Activated CD4-positive, alpha-beta T cell treated with anti-CD3 and anti-CD28 coated beads, Interleukin-2, amount 50 U/mL, for 4 hours (primary cell): ENCODE results near the gene BRCA1.
"Not testable (repeated sequence)": the region's sequence is repeated elsewhere in the genome, so short reads cannot be mapped to it uniquely, and the experiment has no call there.

Experiments
- DNase-seq, 2 experiments: peaks; one replicate each; pipeline ENCODE4 v3.0.0-alpha.2; 2020

Gene BRCA1

DNA sequence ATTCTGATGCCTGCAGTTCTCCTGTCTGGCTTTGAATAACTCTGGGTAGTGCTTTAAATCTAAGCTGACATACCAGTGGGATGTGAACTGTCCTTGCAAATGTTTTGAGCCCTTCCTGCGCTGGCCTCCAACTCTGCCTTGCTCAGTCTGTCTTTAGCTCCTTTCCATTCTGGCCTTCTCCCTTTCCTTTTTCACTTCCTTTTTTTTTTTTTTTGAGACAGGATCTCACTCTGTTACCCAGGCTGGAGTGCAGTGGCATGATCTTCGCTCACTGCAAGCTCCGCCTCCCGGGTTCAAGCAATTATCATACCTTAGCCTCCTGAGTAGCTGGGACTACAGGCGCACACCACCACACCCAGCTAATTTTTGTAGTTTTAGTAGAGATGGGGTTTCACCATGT lies 8.3 kb upstream of the BRCA1 start:
- DNase-seq, result not testable (repeated sequence)

DNA sequence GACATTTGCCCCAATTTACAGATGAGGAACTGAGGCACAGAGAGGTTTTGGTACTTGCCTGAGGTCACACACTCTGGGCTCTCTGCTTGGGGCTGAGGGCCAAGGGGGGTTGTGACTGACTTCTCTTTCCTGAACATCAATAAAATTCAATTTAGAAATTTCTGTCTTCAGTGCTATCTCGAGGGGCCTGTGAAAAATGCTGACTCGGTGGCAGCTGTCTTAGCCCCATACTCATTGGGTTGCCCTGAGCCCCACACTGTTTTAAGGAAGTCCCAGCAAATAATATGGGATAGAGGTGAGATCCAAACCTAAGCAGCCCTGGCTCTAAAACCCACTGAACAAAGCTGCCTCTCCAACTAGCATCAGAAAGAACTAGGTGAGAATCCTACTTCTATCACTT lies 7.0 kb upstream of the BRCA1 start:
- DNase-seq, result no peak

DNA sequence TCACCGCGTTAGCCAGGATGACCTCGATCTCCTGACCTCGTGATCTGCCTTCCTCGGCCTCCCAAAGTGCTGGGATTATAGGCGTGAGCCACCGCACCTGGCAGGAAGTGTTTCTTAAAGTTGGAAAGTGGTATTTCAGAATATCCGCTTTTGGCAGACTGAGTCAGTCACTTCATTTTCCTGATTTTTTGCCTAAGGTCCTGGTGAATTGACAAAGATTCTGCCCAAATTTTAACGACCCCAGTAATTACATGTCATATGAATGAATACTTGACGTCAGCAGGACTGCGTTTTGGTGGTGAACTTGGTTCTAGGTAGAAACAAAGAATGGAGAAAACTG lies 4.5 kb upstream of the BRCA1 start:
- DNase-seq, result no peak

DNA sequence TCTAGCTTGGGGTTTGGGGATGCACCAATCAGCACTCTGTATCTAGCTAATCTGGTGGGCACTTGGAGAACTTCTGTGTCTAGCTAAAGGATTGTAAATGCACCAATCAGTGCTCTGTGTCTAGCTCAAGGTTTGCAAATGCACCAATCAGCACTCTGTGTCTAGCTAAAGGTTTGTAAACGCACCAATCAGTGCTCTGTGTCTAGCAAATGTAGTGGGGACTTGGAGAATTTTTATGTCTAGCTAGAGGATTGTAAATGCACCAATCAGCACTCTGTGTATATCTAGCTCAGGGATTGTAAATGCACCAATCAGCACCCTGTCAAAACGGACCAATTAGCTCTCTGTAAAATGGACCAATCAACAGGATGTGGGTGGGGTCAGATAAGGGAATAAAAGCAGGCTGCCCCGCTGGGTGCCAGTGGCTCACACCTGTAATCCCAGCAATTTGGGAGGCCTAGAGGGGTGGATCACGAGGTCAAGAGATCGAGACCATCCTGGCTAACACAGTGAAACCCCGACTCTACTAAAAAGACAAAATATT lies 2.2 kb upstream of the BRCA1 start:
- not testable (repeated sequence) for DNase-seq

DNA sequence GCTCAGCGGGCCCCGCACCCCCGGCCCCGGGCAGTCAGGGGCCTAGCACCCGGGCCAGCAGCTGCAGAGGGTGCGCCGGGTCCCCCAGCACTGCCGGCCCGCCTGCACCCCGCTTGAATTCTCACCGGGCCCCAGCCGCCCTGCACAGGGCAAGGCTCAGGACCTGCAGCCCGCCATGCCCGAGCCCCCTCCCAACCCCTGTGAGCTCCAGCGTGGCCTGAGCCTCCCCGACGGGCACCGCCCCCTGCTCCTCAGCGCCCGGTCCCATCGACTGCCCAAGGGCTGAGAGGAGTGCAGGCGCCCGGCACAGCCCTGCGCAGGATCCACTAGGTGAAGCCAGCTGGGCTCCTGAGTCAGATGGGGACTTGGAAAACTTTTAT lies 1.7 kb upstream of the BRCA1 start:
- no peak for DNase-seq

DNA sequence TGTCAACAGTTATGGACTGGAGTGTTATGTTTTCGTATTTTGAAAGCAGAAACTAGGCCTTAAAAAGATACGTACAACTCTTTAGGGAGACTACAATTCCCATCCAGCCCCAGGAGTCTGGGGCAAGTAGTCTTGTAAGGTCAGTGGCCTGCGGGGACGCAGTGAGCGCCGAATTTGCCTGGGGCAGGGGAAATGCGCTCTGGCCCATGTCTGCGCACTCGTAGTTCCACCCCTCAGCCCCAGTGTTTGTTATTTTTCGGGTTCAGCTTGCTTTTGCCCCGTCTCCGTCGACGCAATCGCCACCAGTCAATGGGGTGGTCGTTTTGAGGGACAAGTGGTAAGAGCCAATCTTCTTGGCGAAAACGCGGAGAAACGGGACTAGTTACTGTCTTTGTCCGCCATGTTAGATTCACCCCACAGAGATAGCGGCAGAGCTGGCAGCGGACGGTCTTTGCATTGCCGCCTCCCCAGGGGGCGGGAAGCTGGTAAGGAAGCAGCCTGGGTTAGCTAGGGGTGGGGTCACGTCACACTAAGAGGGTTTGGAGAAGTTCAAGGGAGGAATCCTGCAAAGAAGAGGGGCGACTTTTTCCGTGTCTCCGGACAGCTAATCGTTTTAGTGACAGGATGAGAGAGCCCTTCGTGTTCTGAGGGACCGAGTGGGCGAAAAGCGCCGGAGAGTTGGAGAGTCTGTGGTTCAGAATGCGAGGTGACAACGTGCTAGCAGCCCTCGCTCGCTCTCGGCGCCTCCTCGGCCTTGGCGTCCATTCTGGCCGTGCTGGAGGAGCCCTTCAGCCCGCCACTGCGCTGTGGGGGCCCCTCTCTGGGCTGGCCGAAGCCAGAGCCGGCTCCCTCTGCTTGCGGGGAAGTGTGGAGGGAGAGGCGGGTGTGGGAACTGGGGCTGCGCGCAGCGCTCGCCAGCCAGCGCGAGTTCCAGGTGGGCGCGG lies 1.1 kb upstream of the BRCA1 start:
- no peak for DNase-seq

DNA sequence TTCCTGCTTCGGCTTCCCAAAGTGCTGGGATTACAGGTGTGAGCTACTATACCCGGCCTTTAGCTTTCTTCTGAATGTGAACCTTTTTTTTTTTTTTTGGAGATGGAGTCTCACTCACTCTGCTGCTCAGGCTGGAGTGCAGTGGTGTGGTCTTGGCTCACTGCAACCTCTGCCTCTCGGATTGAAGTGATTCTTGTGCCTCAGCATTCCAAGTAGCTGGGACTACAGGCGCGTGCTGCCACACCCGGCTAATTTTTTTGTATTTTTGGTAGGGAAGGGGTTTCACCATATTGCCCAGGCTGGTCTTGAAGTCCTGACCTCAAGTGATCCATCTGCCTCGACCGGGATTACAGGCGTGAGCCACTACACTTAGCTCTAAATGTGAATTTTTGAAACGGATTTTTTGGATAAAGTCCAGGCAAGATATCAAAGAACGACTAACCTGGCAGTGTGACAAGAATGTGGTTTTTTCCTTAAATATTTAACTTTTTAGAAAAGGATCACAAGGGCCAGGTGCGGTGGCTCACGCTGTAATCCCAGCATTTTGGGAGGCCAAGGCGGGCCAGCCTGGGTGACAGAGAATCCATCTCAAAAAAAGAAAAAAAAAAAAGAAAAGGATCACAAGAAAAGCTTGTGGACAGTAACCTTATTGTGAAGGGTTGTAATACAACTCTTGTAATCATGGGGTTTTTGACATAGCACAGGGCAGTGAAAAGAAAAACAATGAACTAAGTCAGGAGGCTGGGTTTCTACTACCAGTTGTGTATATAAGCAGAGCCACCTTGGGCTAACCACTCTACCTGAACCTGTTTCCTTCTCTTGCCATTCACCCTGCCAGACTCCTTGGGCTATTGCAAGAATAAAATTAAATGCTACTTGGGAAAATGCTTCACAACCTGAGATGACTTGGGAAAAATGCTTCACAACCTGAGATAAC lies 6.2 kb downstream of the BRCA1 start:
- no peak for DNase-seq

DNA sequence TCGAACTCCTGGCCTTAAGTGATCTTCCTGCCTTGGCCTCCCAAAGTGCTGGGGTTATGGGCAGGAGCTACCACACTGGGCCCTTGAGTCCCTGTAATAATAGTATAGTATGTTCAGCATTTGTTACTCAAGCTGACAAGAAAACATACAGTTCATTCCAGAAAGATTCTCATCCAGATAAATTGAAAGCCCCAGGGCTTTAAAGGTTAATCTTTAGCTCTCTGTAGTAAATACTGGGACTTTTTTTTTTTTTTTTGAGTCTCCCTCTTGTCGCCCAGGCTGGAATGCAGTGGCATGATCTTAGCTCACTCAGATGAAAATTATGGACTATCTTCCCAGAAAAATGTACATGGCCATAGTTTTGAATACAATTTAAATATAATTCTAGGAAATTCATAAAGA lies 11.0 kb downstream of the BRCA1 start:
- no peak for DNase-seq

DNA sequence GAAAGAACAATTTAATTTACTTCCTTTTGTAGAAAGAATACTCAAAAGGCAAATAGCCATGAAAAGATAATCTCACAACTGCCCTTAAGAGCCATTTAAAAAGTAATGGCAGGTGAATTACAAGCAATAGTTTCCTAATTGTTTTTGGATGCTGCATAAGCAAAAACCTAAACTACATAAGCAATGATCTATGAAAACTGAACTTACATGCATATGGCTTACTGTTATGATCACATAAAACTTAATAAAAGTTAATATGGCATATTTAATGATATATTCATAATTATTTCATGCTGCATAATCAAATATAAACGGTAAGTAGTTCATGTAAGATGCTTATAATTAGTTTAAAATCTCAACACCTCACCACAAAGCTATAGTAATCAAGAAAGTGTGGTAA lies 18.6 kb downstream of the BRCA1 start:
- no peak for DNase-seq

DNA sequence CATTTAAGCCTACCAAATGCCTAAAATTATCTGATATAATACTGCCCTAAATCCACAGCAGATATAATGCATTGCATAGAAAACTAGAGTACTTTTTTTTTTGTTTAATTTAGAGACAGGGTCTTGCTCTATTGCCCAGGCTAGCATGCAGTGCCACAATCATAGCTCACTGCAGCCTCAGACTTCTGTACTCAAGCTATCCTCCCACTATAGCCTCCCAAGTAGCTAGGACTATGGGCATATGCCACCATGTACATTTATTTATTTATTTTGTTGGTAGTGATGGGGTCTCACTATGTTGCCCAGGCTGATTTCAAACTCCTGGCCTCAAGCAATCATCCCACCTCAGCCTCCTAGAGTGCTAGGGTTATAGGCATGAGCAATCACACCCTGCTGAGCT lies 20.0 kb downstream of the BRCA1 start:
- no peak for DNase-seq

DNA sequence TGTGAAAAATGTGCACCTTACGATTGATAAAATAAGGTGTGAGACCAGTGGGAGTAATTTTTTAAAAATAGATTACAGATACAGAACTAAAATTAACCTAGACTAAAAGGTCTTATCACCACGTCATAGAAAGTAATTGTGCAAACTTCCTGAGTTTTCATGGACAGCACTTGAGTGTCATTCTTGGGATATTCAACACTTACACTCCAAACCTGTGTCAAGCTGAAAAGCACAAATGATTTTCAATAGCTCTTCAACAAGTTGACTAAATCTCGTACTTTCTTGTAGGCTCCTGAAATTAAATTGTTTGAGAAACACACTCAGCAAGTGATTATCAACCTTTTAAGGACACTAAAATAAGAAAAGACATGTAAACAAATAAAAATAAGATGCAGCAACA lies 20.5 kb downstream of the BRCA1 start:
- DNase-seq, result no peak

DNA sequence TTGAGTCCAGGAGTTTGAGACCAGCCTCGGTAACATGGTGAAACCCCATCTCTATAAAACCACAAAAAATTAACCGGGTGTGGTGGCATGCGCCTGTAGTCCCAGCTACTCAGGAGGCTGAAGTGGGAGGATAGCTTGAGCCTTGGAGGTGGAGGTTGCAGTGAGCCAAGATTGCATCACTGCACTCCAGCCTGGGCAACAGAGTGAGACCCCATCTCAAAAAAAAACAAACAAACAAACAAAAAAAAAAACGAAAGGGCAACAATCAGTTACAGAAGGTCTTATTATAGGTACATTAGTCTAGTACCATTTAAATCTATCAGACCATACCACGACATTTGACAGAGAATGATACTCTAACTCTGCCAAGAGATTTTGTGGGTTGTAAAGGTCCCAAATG lies 29.8 kb downstream of the BRCA1 start:
- DNase-seq, result not testable (repeated sequence)

DNA sequence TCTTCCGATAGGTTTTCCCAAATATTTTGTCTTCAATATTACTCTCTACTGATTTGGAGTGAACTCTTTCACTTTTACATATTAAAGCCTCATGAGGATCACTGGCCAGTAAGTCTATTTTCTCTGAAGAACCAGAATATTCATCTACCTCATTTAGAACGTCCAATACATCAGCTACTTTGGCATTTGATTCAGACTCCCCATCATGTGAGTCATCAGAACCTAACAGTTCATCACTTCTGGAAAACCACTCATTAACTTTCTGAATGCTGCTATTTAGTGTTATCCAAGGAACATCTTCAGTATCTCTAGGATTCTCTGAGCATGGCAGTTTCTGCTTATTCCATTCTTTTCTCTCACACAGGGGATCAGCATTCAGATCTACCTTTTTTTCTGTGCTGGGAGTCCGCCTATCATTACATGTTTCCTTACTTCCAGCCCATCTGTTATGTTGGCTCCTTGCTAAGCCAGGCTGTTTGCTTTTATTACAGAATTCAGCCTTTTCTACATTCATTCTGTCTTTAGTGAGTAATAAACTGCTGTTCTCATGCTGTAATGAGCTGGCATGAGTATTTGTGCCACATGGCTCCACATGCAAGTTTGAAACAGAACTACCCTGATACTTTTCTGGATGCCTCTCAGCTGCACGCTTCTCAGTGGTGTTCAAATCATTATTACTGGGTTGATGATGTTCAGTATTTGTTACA lies 30.9 kb downstream of the BRCA1 start:
- DNase-seq, result no peak

DNA sequence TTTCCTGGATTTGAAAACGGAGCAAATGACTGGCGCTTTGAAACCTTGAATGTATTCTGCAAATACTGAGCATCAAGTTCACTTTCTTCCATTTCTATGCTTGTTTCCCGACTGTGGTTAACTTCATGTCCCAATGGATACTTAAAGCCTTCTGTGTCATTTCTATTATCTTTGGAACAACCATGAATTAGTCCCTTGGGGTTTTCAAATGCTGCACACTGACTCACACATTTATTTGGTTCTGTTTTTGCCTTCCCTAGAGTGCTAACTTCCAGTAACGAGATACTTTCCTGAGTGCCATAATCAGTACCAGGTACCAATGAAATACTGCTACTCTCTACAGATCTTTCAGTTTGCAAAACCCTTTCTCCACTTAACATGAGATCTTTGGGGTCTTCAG lies 32.3 kb downstream of the BRCA1 start:
- DNase-seq, result no peak

DNA sequence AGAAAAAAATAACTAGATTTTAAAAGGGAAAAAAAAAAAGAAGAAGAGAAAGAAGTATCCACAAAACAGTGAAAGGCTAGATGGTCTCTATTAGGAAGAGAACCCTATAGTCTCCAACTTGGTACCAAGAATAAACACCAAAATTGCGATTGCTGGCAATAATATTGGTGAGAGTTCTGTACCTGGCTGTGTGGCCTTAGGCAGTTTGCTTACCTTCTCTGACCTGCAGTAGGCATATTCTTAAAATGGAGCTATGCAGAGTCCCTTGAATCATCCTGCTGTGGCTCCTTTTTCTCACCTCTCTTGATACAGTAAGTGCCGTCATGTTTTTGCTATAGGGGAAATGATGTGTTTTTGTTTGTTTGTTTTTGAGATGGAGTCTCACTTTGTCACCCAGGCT lies 35.1 kb downstream of the BRCA1 start:
- no peak for DNase-seq

DNA sequence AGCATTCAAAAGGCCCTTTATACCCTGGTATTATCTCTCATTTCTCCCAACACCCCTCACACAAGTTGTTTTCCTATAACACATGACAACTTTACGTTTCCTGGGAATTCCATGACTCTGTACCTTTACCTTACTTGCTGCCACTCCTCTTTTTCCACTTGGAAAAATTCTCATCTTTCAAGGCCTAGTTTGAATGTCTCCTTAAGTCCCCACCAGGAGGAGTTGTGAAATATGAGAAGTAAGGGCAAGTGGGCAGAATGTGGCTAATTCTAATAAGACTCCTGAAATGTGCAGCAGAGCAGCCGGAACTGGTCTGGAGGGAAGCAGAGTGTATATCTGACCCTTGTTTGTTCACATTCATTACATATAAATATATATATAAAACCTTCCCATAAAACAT lies 39.7 kb downstream of the BRCA1 start:
- DNase-seq, result no peak

DNA sequence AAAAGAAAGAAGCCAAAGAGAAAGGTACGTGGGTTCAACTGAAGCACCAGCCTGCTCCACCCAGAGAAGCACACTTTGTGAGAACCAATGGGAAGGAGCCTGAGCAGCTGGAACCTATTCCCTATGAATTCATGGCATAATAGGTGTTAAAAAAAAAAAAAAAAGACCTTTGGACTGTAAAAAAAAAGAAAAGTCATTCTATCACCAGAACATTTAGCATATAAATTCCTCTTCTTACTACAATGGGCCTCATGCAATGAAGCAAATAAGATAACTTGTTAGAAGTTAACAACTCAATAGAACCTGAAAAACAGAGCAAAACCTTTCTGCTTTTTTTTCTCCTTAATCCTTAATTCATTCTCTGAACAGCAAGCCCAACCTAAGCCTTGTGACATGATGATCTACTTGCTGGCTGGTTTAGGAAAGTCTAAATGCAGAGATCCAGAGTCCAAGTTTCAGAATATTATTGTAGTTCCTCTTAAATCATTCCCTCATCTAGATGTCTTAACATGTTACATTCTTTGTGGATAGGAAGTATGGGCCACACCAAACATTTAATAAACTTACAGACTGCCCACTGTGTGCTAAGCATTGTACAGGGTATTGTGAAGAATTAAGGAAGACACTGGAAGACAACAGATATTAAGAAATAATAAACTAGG lies 45.4 kb downstream of the BRCA1 start:
- DNase-seq, result no peak

DNA sequence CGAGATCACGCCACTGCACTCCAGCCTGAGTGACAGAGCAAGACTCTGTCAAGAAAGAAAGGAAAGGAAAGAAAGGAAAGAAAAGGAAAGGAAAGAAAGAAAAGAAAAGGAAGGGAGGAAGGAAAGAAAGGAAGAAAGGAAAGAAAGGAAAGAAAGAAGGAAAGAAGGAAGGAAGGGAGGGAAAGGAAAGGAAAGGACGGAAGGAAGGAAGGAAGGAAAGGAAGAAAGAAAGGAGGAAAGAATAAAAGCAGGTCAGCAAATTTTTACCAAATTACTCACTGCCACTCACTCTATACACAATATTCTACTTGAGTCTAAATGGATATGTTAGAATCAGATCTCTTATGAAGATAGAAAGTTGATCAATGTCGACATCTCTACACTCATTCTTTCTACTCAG lies 50.3 kb downstream of the BRCA1 start:
- DNase-seq, result no peak

DNA sequence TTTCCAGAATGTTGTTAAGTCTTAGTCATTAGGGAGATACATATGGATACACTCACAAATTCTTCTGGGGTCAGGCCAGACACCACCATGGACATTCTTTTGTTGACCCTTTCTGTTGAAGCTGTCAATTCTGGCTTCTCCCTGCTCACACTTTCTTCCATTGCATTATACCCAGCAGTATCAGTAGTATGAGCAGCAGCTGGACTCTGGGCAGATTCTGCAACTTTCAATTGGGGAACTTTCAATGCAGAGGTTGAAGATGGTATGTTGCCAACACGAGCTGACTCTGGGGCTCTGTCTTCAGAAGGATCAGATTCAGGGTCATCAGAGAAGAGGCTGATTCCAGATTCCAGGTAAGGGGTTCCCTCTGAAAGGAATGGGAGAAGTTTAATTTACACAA lies 54.3 kb downstream of the BRCA1 start:
- DNase-seq, result no peak

DNA sequence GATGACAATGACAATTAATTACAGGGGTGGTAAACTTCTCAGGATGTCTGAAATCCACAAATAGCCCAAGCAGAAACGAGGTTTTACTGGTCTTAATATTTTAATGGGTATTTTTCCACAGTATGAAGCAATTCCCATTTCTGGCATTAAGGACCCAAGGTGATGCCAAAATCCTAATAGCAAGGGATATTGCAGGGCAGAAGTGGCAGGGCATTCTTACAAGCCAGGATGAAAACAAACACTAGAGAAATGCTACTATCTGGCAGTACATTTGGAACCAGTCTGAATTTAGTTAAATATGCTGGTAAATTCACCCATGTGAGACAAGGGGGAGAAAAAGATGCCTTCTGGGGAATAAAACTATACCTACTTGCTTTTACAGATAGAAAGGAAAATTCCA lies 54.9 kb downstream of the BRCA1 start:
- DNase-seq, result no peak

DNA sequence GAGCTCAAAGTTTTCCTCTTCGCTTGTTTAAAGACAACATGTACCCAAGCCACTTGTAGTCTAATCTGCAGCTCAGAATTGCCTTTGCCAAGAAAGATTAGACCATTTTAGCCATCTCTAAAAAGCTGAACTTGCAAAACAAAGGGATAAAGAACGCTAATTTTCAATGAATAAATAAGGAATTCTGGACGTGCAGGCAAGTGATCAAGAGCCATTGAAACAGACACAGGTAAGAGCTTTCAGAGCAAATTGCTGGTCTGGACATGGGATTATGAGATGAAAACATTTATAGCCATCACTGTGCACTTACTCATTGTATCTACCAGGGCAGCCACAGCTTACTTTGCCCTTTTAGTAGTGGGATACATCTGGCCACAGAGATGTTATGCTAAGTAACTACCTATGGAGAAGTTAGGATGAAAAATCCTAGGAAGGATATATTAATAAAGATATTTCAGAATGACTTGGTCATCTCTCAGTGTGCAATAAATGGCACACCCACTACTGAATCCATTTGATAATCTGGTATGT lies 55.7 kb downstream of the BRCA1 start:
- DNase-seq, result no peak
